ENCODE data around the gene DIS3L2.

DNA sequence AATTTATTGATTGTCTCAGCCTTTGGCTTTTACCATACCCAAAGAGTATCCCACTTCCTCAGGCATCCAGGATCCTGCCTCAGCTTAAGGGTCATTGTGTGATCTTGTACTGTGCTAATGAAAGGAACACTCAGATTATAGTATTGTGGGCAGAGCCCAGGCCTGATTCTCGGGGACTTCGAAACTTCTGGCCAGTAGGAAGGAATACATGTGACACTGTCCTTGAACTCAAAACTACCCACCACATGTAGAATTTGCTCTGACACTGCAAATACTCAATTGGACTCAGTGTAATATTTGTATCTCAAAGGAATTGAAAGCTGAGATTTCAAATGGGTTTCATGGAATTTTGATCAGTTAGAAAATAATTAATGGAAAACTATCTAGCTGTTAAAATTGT lies 15.9 kb downstream of the DIS3L2 start:
- no peak for TF ChIP-seq EP300 (IDR thresholded peaks at IDR 0.05)
- TF ChIP-seq, protein P1, sequence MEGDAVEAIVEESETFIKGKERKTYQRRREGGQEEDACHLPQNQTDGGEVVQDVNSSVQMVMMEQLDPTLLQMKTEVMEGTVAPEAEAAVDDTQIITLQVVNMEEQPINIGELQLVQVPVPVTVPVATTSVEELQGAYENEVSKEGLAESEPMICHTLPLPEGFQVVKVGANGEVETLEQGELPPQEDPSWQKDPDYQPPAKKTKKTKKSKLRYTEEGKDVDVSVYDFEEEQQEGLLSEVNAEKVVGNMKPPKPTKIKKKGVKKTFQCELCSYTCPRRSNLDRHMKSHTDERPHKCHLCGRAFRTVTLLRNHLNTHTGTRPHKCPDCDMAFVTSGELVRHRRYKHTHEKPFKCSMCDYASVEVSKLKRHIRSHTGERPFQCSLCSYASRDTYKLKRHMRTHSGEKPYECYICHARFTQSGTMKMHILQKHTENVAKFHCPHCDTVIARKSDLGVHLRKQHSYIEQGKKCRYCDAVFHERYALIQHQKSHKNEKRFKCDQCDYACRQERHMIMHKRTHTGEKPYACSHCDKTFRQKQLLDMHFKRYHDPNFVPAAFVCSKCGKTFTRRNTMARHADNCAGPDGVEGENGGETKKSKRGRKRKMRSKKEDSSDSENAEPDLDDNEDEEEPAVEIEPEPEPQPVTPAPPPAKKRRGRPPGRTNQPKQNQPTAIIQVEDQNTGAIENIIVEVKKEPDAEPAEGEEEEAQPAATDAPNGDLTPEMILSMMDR (IDR thresholded peaks at IDR 0.05) = no peak

Data from esophagus muscularis mucosa (tissue), 3 donors.